Lower leg skin (tissue), 4 donors: ENCODE data around the gene PPP6R3. TPM values are rescaled to one million over a fixed set of nuclear protein-coding genes. Genes with fewer than 3 reads are reported as not detected.

Source experiments
- DNase-seq, 2 donors: peaks; one replicate each; pipeline ENCODE4 v3.0.0-alpha.2; 2019; ENCODE audit warnings: low spot score in 2 of 2
- H3K4me3 ChIP-seq: fragments of 200-600 bp; sonication (generic); 2 replicates; pipeline ENCODE4 v1.5.1; 2017; ENCODE audit warnings: mild to moderate bottlenecking, low read depth; ENCODE audit not compliant: poor library complexity, severe bottlenecking
- POLR2A ChIP-seq, 2 donors: fragments of 450-650 bp; IDR thresholded peaks; one replicate each; pipeline ENCODE4 v1.6.1; 2016 to 2017; ENCODE audit warnings: antibody characterized with exemption in 2 of 2, mild to moderate bottlenecking in 1 of 2, moderate library complexity in 1 of 2
- WGBS, 2 donors: methylation state at CpG; one replicate each; pipeline ENCODE4 v1.1.5; 2018; 5-methylcytosine and 5-hydroxymethylcytosine counted together
- intact Hi-C: fragments of 100-400 bp; cut with DNase I; formaldehyde crosslinking; loops from one replicate; pipeline ENCODE4 v1.15.0; 2023; ENCODE audit warnings: low total_unique reads
- total RNA-seq, 4 donors: library from RNA; depleted of rRNA; stranded (reverse); fragments of >200 nt; gene quantifications; one replicate each; pipeline ENCODE4 v1.1.0, GENCODE V29; 2016
- TF ChIP-seq, protein P1 (sequence below), 3 donors: fragments of 450-650 bp; IDR thresholded peaks; one replicate each; pipeline ENCODE4 v1.5.1; 2016; ENCODE audit warnings: antibody characterized with exemption in 3 of 3, mild to moderate bottlenecking in 3 of 3, moderate library complexity in 2 of 3

The PPP6R3 gene
- total RNA-seq, 4 donors from 2014 or later, result 74.2 to 119 (median 88.6) TPM

DNA sequence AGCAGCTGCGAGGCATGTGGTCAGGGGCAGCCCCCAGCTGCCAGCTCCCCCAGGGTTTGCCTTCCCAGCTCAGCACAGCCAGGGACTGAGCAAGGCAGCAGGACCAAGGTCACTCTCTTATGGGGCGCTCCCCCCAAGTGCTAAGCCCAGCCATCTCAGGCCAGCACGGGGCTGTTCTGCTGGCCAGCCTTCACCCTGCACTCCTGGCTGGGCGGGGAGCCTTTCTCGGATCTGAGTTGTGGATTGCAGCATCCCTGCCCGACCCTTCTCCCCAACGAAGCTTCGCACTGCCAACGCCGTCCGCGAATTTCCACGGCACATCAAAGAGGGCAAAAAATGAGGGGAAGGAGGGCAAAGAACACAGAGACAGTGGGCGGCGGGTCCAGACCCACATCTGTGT lies 181.3 kb downstream of the PPP6R3 start:
- DNase-seq, result no peak
- intact Hi-C loops, result no loop called here
- TF ChIP-seq, protein P1, sequence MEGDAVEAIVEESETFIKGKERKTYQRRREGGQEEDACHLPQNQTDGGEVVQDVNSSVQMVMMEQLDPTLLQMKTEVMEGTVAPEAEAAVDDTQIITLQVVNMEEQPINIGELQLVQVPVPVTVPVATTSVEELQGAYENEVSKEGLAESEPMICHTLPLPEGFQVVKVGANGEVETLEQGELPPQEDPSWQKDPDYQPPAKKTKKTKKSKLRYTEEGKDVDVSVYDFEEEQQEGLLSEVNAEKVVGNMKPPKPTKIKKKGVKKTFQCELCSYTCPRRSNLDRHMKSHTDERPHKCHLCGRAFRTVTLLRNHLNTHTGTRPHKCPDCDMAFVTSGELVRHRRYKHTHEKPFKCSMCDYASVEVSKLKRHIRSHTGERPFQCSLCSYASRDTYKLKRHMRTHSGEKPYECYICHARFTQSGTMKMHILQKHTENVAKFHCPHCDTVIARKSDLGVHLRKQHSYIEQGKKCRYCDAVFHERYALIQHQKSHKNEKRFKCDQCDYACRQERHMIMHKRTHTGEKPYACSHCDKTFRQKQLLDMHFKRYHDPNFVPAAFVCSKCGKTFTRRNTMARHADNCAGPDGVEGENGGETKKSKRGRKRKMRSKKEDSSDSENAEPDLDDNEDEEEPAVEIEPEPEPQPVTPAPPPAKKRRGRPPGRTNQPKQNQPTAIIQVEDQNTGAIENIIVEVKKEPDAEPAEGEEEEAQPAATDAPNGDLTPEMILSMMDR (IDR thresholded peaks at IDR 0.05), result no peak
- no peak for TF ChIP-seq POLR2A (IDR thresholded peaks at IDR 0.05)
- no peak overlapping the region for H3K4me3 ChIP-seq
- 83 to 86% methylated on average over 15 of the region's 15 CpGs for WGBS, 2 donors

DNA sequence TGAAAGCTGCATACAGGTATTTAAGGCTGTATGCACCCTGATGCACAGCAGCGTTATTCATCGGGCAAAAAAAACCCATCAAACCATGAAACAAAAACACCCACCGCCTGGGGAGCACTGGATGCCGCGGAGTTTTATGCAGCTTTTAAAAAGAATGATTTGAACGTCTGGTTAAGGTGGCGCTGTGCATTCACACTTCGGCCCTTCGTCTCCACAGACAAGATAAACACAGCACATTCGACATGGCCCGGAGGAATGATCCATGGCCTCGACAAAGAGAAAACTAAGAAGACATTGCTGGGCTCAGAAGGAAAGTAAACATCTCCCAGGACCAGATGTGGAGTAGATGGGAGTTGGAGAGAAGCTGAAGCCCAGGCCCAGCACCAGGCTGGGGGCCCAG lies 183.0 kb downstream of the PPP6R3 start:
- WGBS, 2 donors, result 36 to 54% methylated on average over 12 of the region's 12 CpGs
- intact Hi-C loops, result no loop called here
- DNase-seq, result peak in 1 of 2 donors; percentile 31
- H3K4me3 ChIP-seq, result no peak overlapping the region
- TF ChIP-seq, protein P1 (IDR thresholded peaks at IDR 0.05), result no peak
- no peak for TF ChIP-seq POLR2A (IDR thresholded peaks at IDR 0.05)

DNA sequence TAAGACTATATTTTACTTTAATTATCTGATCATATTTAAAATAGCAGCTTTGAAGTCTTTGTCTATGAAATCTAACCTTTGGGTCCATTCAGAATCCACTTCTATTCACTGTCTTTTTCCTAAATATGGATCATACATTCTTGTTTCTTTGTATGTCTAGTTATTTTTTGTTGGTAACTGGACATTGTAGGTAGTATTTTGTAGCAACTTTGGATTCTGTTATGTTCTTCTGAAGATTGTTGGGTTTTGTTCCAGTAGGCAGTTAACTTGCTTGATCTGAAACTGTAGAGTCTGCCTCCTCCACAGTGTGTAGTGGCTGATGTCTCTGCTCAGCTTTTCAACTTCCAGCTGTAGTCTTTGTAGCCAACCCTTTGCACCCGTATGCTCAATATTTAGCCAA lies 186.3 kb downstream of the PPP6R3 start:
- no peak for TF ChIP-seq POLR2A (IDR thresholded peaks at IDR 0.05)
- TF ChIP-seq, protein P1 (IDR thresholded peaks at IDR 0.05), result no peak
- intact Hi-C loops, result no loop called here
- DNase-seq, result no peak
- H3K4me3 ChIP-seq, result no peak overlapping the region
- WGBS, 2 donors, result 96 to 100% methylated on average over 1 of the region's 1 CpG

DNA sequence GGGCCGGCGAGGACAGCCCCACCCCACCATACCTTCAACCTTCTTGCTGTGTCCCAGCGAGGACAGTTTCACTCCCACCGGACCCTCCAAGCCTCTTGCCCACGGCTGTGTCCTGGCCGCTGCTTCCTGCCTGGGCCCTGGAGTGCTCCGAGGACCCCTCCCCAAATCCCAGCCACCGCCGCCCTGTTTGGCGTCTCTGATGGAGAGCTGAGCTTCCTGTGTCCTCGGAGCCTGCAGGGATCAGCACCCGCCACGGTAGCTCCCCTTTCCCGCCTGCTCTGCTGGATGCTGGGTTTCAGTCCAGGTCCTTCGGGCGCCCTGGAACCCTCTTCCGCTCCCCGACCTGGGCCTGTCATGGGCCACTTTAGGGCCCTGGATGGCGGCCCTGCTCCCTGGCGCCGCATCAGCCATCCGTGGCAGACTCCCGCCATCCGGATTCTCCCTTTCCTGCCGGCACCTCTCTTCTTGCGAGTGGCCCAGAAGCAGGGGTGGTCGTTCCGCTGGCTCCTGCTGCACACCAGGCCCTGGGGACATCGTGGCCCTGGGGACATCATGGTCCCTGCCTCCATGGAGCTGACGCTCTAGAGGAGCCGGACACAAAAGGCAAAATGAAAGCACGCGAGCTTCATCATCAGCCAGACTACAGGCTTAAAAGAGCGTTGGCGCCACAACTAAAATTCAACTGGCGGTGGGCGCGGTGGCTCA lies 189.5 kb downstream of the PPP6R3 start:
- TF ChIP-seq POLR2A (IDR thresholded peaks at IDR 0.05), result no peak
- TF ChIP-seq, protein P1 (IDR thresholded peaks at IDR 0.05), result no peak
- 74% methylated on average over 32 to 38 of the region's 38 CpGs for WGBS, 2 donors
- intact Hi-C loops, result no loop called here
- H3K4me3 ChIP-seq, result no peak overlapping the region
- DNase-seq, result peak in 1 of 2 donors; percentile 80

DNA sequence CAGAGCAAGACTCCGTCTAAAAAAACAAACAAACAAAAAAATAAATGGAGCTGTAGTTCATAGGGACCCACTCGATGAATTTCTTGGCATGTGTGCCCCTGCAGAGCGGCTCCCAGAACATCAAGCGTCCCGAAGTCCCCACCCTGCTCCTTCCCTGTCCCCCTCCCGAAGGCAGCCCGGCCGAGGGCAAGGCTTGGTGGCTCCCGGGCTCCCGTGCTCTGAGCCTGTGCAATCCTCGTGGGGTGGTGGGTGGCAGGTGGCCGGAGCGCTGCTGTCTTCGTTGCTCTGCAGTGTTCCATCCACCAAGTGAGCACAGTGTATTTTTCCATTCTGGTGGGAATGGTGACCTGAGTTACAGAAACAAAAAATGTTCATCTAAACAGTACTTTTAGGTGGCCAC lies 190.2 kb downstream of the PPP6R3 start:
- intact Hi-C loops, result no loop called here

More for the DNA sequence above, 190.2 kb downstream of the PPP6R3 start:
- no peak for DNase-seq
- no peak overlapping the region for H3K4me3 ChIP-seq
- 86 to 87% methylated on average over 14 of the region's 14 CpGs for WGBS, 2 donors
- TF ChIP-seq, protein P1 (IDR thresholded peaks at IDR 0.05), result no peak
- TF ChIP-seq POLR2A (IDR thresholded peaks at IDR 0.05), result no peak
